DMS 273 treated with DMSO at 0.1 percent for 48 hours (cell line): ENCODE results near the gene BSND.

Experiments used
- DNase-seq: peaks from one replicate; lab custom pipeline; 2025; lab: John Stamatoyannopoulos, UW

The BSND gene

GRCh38 chr1:54975356-54976108 is 23.2 kb upstream of the BSND start:
- DNase-seq, result no peak

- no peak for DNase-seq
Measured at GRCh38 chr1:54976747-54977146, 22.0 kb upstream of the BSND start.

- DNase-seq, result no peak
Measured at GRCh38 chr1:54977533-54978297, 21.0 kb upstream of the BSND start.

DNA sequence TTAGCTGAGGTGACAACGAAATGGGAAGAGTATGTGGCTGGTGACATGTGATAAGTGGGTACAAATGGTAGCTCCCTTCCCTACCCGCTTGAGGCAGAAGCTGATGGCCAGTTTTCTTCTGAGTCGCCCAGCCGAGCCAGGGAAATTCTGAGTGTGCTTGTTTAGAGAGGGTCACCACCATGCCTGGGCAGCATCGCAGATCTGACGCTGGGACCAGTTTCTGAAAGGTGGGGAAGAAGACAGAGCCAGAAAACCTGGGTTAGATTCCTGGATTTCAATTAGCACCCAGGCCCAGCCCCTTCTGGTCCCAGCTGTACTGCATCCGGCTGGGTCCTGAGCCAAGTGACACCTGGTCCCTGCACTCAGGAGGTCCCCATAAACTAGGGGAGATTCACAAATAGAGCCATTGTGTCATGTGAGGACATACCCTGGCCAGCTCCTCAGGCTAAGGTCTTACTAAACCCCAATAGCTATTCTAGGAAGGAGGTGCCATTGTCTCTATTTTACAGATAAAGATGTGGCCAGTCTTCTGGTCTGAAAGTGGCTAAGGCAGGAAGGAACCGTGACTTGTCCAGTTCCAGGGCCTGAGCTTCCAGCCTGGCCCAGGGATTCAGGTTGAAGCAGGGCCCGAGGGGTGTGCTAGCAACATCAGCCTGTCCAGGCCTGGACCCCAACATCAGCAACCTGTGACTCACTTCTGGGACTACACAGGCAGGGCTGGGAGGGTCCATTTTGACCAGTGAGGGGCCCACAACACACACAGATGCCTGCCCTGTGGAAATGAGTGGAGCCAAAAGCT is 20.0 kb upstream of the BSND start:
- no peak for DNase-seq

- no peak for DNase-seq
Measured at GRCh38 chr1:54979327-54979891, 19.3 kb upstream of the BSND start.

DNA sequence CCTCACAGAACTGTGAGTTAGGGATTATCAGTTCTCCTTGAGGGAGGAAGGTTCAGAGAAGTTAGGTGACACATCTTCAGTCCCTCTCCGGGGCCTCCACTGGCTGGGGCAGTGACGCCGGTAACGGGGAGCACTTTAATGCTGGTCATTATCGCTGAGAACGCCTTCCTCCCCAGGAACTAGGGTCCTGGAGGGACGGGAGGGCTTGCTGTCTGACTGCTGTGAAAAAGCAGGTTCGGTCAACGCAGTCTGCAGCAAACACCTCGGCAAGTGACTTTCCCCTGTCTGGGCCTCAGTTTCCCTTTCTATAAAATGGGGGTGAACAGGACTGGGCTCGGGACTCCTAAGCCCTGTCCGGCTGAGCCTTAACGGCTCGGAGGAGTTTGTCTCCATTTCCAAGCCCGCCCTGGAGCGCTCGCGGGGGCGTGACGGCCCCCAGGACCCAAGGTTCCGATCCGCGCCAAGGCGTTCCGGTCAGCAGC is 18.6 kb upstream of the BSND start:
- no peak for DNase-seq

DNA sequence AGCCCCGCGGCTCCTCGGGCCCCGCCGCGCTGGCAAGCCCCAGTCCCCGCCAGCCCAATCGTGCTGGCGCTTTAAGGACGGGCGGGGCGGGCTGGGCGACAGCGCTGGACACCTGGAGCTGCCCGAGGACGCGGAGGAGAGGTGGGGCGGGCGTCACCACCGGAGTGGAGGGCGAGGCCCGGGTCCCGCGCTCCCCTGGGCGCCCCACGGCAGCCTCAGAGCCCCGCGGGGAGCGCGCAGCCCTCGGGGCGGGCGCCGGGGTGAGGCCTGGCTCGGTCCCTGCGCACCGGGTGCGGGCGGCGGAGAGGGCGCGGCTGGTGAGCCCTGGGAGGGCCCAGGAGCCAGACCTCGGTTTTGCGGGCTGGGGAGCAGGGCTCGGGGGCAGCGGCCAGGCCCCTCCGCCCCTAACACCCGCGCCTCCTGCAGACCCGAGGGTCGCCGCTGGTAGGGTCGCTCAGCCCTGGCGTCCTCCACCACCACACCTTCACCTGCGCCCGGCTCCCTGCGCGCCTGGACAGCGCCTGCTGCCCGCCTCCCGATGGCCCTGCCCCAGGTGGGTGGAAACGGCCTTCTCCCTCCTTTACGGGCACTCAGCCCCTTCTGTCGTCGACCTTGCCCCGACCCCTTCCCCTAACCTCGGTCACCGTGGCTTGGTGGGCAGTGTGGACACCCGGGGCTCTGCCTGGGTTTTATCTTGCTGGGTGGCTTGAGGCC is 18.0 kb upstream of the BSND start, which contains the start of gene TMEM61:
TSS of gene TMEM61 (plus strand) at position 101 of the 714 bp plus-strand sequence. CDS start at position 539, 438 bp downstream.
- DNase-seq, result no peak

GRCh38 chr1:54981466-54981865 is 17.3 kb upstream of the BSND start:
- no peak for DNase-seq

DNA sequence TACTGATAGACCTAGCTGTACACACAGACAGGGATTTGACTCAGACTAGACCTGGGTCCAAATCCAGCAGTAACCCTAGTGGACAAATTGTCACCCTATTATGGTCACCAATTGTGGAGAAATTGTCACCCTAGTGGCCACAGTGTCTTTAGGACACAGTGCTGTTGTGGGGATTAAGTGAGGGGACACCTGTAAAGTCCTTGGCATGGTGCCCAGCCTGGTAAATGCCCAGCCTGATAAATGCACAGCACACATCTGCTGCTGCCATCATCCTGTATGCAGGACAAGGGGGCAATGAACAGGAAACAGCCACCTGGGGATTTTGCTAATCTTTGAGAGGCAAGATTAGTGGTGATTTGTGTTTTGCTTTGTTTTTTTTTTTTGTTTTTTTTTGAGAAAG is 16.0 kb upstream of the BSND start:
- no peak for DNase-seq

DNA sequence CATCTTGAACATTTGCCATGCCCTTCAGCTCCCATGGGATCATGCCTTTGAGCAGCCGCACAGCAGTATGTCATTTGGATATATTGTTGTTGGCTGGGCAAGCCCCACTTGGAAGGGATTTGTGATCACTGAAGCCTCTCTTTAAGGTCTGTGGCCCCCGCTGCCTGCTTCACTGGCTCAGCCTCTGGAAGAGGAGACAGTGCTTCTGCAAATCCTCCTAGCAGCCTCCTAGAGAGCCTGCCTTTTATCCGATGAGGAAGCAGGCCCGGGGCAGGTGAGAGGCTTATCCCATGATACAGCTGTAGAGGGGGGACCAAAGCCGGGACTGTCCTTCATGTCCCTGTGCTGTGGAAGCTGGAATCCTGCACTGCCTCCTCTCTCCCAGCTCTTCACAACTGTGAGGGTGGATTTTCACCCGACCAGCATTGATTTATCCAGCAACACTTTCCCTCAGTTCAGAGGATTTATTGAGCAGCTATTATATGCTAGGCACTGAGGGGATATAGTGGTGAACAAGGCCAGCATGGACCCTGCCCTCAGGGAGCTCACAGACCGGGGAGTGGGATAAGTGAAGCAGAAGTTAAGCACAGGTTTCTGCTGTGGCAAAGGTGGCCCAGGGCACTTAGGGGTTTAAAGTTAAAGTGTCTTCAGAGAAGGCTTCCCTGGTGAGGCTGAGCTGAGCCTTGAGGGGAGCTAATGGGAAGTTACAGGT is 14.4 kb upstream of the BSND start:
- no peak for DNase-seq

DNA sequence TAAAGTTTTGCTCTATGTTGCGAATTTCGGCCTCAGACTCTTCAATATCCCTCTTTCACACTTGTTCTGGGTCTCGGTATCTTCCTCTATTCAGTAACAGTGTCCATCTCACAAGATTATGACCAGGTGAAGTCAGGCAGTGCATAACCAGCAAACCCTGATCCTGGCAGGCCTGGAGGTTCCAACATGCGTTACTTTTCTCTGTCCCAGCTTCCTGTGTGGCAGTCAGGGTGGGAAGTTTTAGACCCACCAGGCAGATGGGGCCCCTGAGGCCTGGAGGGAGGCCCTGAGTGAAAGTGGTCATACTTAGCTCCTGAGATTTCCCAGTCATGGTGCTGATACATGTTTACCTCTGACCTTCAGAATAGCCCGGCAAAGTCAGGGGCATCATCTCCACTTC is 13.2 kb upstream of the BSND start:
- DNase-seq, result no peak

DNA sequence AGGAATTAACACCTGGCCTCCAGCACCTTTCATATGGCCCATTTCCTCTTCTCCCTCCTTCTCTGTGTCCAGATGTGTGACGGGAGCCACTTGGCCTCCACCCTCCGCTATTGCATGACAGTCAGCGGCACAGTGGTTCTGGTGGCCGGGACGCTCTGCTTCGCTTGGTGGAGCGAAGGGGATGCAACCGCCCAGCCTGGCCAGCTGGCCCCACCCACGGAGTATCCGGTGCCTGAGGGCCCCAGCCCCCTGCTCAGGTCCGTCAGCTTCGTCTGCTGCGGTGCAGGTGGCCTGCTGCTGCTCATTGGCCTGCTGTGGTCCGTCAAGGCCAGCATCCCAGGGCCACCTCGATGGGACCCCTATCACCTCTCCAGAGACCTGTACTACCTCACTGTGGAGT is 12.7 kb upstream of the BSND start:
- DNase-seq, result no peak

- no peak for DNase-seq
Measured at GRCh38 chr1:54986533-54986932, 12.2 kb upstream of the BSND start.

- DNase-seq, result no peak
Measured at GRCh38 chr1:54987427-54987826, 11.3 kb upstream of the BSND start.

DNA sequence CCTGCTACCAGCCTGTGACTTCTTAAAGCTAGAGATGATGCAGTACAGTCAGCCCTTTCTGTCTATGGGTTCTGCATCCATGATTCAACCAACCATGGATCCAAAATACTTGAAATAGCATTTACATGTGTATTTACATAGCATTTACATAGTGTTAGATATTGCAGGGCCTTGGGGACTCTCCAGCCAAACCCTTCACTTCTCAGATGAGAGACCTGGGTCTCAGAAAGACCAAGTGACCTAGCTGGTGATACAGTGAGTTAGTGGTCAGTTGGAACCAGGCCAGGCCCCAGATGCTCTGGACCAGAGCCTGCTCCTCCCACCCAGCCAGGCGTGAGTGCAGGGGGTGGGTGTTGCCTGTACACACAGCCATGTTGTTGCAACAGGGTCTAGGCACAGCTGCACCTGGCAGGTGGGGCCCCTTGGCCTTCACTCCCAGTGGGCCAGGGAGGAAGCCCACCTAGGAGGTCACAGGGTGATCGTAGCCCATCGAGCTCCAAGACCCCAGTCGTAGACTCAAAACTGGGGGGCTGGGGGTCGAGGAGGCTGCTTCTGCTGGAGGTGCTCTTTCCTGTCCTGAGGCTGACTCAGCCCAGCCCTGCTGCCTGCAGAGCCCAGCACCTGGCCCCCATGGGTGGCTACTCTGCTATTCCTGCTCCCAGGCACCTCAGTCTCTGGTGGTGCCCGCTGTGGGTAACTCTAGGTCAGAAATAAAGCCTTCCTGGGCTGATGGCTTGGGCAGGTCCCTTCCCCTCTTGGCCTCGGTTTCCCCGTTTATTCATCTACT is 10.6 kb upstream of the BSND start:
- DNase-seq, result no peak

GRCh38 chr1:54988975-54989374 is 9.8 kb upstream of the BSND start:
- no peak for DNase-seq

GRCh38 chr1:54989473-54989872 is 9.3 kb upstream of the BSND start:
- no peak for DNase-seq

GRCh38 chr1:54989968-54990810 is 8.5 kb upstream of the BSND start:
- DNase-seq, result no peak

DNA sequence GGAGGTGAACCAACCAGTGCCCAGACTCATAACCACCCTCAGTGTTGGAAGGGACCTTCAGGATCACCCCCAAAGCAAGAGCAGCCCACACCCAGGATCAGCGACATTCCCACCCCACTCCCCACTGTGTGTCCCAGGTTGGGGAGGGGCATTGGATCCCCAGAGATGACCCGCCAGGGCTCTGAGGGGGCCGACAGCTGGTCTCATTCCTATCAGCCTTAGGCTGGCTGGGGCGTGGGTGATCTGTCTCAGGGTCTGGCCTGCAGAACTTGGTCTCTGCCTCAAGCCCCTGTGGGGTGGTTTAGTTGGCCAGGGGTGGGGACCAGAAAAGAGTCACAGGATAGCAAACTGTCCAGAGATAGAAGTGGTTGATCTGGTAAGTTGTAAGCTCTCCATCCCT is 7.8 kb upstream of the BSND start:
- no peak for DNase-seq
